Fibroblast of lung (primary cell): ENCODE results near the gene MSANTD1. TPM values are rescaled to one million over a fixed set of nuclear protein-coding genes. Genes with fewer than 3 reads are reported as not detected.

ENCODE experiments used
- DNase-seq, 2 donors: peaks; one replicate each; pipeline versions ENCODE4 v3.0.0 to v3.0.0-alpha.2; 2010; ENCODE audit warnings: low read depth in 2 of 2
- H2AFZ ChIP-seq: 2 replicates; pipeline ENCODE4 v1.5.1; 2012; ENCODE audit warnings: low read length, control low read depth, inconsistent platforms
- H3K27ac ChIP-seq: 2 replicates; pipeline ENCODE4 v1.5.1; 2011; ENCODE audit warnings: low read length, control low read depth; ENCODE audit not compliant: insufficient read depth
- H3K27me3 ChIP-seq: 2 replicates; pipeline ENCODE4 v1.5.1; 2011; ENCODE audit warnings: mild to moderate bottlenecking, low read length; ENCODE audit not compliant: control insufficient read depth, insufficient read depth
- H3K36me3 ChIP-seq: 2 replicates; pipeline ENCODE4 v1.5.1; 2011; ENCODE audit warnings: low read length; ENCODE audit not compliant: control insufficient read depth, insufficient read depth
- H3K4me1 ChIP-seq: 2 replicates; pipeline ENCODE4 v1.5.1; 2011; ENCODE audit warnings: low read length; ENCODE audit not compliant: control insufficient read depth, insufficient read depth; ENCODE audit errors: extremely low read depth
- H3K4me2 ChIP-seq: 2 replicates; pipeline ENCODE4 v1.5.1; 2011; ENCODE audit warnings: low read length, control low read depth; ENCODE audit not compliant: insufficient read depth; ENCODE audit errors: extremely low read depth
- H3K4me3 ChIP-seq, 4 experiments: fragments of 200-600 bp in 1 of 4; sonication (generic) in 1 of 4; replicated peaks in 1 of 4; 2 replicates each; pipeline ENCODE4 v1.5.1; 2011 to 2016; ENCODE audit warnings: low read length in 4 of 4, low read depth in 3 of 4, mild to moderate bottlenecking in 3 of 4, control low read depth in 2 of 4, inconsistent platforms in 1 of 4, mixed read lengths in 1 of 4; ENCODE audit not compliant: insufficient read depth in 1 of 4; ENCODE audit errors: control extremely low read depth in 1 of 4
- H3K79me2 ChIP-seq: 2 replicates; pipeline ENCODE4 v1.5.1; 2012; ENCODE audit warnings: mild to moderate bottlenecking, low read length, inconsistent platforms; ENCODE audit not compliant: control insufficient read depth, insufficient read depth
- H3K9ac ChIP-seq: 2 replicates; pipeline ENCODE4 v1.5.1; 2011; ENCODE audit warnings: mild to moderate bottlenecking, low read length, control low read depth; ENCODE audit not compliant: insufficient read depth
- H3K9me3 ChIP-seq: 2 replicates; pipeline ENCODE4 v1.5.1; 2012; ENCODE audit warnings: low read depth, low read length; ENCODE audit not compliant: control insufficient read depth, insufficient read depth
- H4K20me1 ChIP-seq: 2 replicates; pipeline ENCODE4 v1.5.1; 2011; ENCODE audit warnings: low read length; ENCODE audit not compliant: control insufficient read depth, insufficient read depth; ENCODE audit errors: extremely low read depth
- EZH2 ChIP-seq: IDR thresholded peaks from 2 replicates; pipeline ENCODE4 v1.5.1; 2012; ENCODE audit warnings: low read length, control low read depth, mild to moderate bottlenecking; ENCODE audit errors: missing control alignments
- polyA plus RNA-seq, 2 donors: library from polyadenylated mRNA; depleted of rRNA in 1 of 2; stranded (reverse) in 1 of 2; unstranded in 1 of 2; fragments of >200 nt; gene quantifications; 2 replicates each; pipeline ENCODE4 v1.2.1, GENCODE V29; 2011 to 2012; ENCODE audit warnings: missing spikeins in 1 of 2
- total RNA-seq: library from RNA; depleted of rRNA; stranded (reverse); fragments of >200 nt; gene quantifications from 2 replicates; pipeline ENCODE4 v1.2.1, GENCODE V29; 2014
- TF ChIP-seq, protein P1 (sequence below), 2 donors: IDR thresholded peaks in 1 of 2; conservative IDR thresholded peaks in 1 of 2; 1 replicate in 1 of 2; 2 replicates in 1 of 2; pipeline ENCODE4 v1.5.1; 2011 to 2012; ENCODE audit warnings: low read length in 2 of 2, control low read depth in 1 of 2, inconsistent platforms in 1 of 2, low read depth in 1 of 2, mild to moderate bottlenecking in 1 of 2

Gene MSANTD1
- total and polyA plus RNA-seq, 2 donors (not counting 1 experiment from before 2014, with no cell fraction given) = 0.50 TPM; not detected in 1

DNA sequence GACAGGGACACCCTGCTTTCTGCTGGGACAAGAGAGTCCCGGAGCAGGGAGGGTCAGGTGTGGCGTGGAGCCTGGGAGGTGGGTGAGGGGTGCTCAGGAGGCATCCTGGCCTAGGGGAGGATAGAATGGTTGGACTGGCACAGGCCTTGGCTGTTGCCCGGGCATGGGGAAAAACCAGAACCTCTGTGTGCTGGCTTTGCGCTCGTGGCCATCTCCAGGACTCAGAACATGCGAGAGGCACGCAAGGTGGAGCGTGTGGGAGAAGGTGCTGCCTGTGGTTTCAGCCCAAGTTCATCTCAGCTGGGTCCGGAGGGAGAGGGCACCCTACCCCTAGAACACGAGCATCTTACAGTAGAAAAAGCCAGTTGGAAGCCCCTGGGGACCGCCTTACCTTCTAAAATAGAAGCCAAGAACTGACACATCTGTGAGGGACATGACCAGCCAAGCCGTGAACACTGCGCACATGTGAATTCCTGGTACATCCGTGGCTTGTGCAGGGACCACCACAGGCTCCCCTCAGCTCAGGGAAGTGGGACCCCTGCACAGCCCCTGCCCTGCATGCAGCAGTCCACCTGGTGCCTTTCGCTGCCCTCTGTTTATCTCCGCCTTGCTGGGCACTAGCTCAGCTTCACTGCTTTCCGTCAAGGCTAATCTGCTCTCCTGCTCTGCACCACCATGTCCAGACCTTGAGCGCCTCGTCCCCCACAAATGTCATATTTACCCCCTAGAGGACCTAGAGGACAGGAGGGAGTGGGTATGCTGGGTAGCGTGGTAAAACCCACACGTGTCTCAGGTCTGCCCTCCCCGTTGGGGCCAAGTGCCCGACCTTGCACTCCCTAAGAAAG lies 13.5 kb downstream of the MSANTD1 start:
- no peaks in the 10 kb centered on the region for H3K27me3 ChIP-seq
- DNase-seq = no peak
- no peak for TF ChIP-seq EZH2
- TF ChIP-seq, protein P1, sequence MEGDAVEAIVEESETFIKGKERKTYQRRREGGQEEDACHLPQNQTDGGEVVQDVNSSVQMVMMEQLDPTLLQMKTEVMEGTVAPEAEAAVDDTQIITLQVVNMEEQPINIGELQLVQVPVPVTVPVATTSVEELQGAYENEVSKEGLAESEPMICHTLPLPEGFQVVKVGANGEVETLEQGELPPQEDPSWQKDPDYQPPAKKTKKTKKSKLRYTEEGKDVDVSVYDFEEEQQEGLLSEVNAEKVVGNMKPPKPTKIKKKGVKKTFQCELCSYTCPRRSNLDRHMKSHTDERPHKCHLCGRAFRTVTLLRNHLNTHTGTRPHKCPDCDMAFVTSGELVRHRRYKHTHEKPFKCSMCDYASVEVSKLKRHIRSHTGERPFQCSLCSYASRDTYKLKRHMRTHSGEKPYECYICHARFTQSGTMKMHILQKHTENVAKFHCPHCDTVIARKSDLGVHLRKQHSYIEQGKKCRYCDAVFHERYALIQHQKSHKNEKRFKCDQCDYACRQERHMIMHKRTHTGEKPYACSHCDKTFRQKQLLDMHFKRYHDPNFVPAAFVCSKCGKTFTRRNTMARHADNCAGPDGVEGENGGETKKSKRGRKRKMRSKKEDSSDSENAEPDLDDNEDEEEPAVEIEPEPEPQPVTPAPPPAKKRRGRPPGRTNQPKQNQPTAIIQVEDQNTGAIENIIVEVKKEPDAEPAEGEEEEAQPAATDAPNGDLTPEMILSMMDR (conservative IDR thresholded peaks at IDR 0.05 in 1 of 2, IDR thresholded peaks at IDR 0.05 in 1 of 2; ENCODE audit: low read depth in 1 of 2, low read length in 2 of 2) = no peak
- no peaks in the 10 kb centered on the region for H3K79me2 ChIP-seq
- H3K36me3 ChIP-seq = no peaks in the 10 kb centered on the region
- no peaks in the 10 kb centered on the region for H3K9me3 ChIP-seq
- H3K27ac ChIP-seq = no peak overlapping the region
- no peak overlapping the region for H3K4me2 ChIP-seq
- H2AFZ ChIP-seq = no peak overlapping the region
- no peaks in the 10 kb centered on the region for H4K20me1 ChIP-seq
- H3K4me3 ChIP-seq = no peak overlapping the region
- H3K4me1 ChIP-seq = no peaks in the 10 kb centered on the region
- no peak overlapping the region for H3K9ac ChIP-seq

DNA sequence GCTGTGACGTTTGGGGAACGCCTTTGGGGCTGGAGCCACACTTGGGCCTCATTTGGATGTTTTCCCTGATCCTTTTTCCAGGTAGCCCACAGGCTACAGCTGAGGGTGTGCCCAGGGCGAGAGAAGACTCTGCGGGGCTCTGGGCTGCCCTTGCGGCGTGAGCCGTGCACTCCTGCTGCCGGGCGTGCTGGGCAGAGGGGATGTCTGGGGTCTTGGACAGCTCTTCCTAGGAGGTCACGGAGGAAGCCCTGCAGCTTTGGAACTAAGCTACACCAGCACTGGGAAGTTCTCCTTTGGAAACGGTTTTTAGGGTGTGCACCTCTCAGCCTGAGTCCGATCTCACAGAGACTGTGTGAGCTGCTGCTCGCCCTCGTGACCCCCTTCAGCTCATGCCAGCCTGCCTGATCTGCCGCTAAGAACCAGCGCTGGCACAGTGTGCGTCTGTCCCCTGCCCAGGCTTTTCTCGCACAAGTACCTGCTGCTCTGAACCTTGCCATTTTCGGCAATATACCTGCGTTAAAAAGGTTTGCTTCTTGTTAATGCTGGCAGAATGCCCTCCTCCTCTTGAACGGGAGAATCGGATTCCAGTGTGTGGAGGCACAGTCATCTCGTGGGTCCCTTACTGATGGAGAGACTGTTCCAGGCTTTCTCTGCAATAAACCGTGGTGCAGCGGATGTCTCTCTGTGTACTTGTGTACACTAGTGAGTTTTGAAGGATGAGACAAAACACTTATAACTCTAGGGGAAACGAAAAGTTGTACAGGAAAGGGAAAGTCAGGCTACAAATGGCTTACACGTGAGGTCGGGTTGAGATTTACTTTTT lies 14.3 kb downstream of the MSANTD1 start:
- DNase-seq = no peak
- Histone ChIP-seq H4K20me1 (no peaks in the 10 kb centered on the region), H3K27me3 (no peaks in the 10 kb centered on the region), H3K4me1 (no peaks in the 10 kb centered on the region), H2AFZ (no peak overlapping the region), H3K27ac (no peak overlapping the region), H3K4me2 (no peak overlapping the region), H3K9ac (no peak overlapping the region), H3K79me2 (no peaks in the 10 kb centered on the region), H3K36me3 (no peaks in the 10 kb centered on the region), H3K4me3 (no peak overlapping the region), H3K9me3 (no peaks in the 10 kb centered on the region)
- TF ChIP-seq, protein P1 (conservative IDR thresholded peaks at IDR 0.05 in 1 of 2, IDR thresholded peaks at IDR 0.05 in 1 of 2; ENCODE audit: low read depth in 1 of 2, low read length in 2 of 2) = no peak
- no peak for TF ChIP-seq EZH2

DNA sequence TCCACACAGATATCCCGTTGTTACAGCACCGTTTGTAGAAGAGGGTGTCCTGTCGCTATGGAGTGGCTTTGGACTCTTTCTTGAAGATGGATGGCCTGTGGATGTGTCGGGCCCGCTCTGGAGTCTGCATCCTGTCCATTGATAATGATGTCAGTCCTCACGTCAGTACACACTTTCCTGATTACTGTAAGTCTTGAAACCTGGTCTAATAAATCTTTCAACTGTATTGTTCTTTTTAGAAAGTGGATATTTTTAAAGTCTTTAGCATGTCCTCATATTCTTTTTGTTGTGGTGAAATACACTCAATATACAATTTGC lies 14.9 kb downstream of the MSANTD1 start:
- DNase-seq = no peak
- Histone ChIP-seq H3K4me1 (no peaks in the 10 kb centered on the region), H3K27me3 (no peaks in the 10 kb centered on the region), H3K9me3 (no peaks in the 10 kb centered on the region), H3K4me3 (no peak overlapping the region), H3K27ac (no peak overlapping the region), H4K20me1 (no peaks in the 10 kb centered on the region), H2AFZ (no peak overlapping the region), H3K4me2 (no peak overlapping the region), H3K9ac (no peak overlapping the region), H3K36me3 (no peaks in the 10 kb centered on the region), H3K79me2 (no peaks in the 10 kb centered on the region)
- no peak for TF ChIP-seq EZH2
- TF ChIP-seq, protein P1 (conservative IDR thresholded peaks at IDR 0.05 in 1 of 2, IDR thresholded peaks at IDR 0.05 in 1 of 2; ENCODE audit: low read depth in 1 of 2, low read length in 2 of 2) = no peak
